Suprapubic skin (tissue), 4 donors: ENCODE measurements around the gene PLLP. TPM values are rescaled to one million over a fixed set of nuclear protein-coding genes. Genes with fewer than 3 reads are reported as not detected.

ENCODE experiments used
- DNase-seq, 2 donors: peaks; one replicate each; pipeline ENCODE4 v3.0.0-alpha.2; 2019; ENCODE audit warnings: low spot score in 2 of 2
- H3K27ac ChIP-seq: fragments of 200-600 bp; sonication (generic); one replicate; pipeline ENCODE4 v1.5.1; 2019
- H3K27me3 ChIP-seq: fragments of 200-600 bp; sonication (generic); one replicate; pipeline ENCODE4 v1.5.1; 2019
- H3K36me3 ChIP-seq: fragments of 200-600 bp; sonication (generic); one replicate; pipeline ENCODE4 v1.5.1; 2019
- H3K4me1 ChIP-seq: fragments of 200-600 bp; sonication (generic); one replicate; pipeline ENCODE4 v1.5.1; 2019
- H3K4me3 ChIP-seq: fragments of 200-600 bp; sonication (generic); one replicate; pipeline ENCODE4 v1.5.1; 2019; ENCODE audit warnings: mild to moderate bottlenecking
- H3K9me3 ChIP-seq: fragments of 200-600 bp; sonication (generic); one replicate; pipeline ENCODE4 v1.5.1; 2019
- CTCF ChIP-seq, 2 donors: fragments of 200-600 bp in 1 of 2; fragments of 450-650 bp in 1 of 2; sonication (generic) in 1 of 2; IDR thresholded peaks; one replicate each; pipeline ENCODE4 v1.5.1; 2016 to 2019; ENCODE audit warnings: antibody characterized with exemption in 2 of 2, mild to moderate bottlenecking in 1 of 2, moderate library complexity in 1 of 2
- EP300 ChIP-seq: sonication (generic); formaldehyde crosslinking; IDR thresholded peaks from one replicate; pipeline ENCODE4 v1.6.1; 2017; ENCODE audit warnings: antibody characterized with exemption
- POLR2A ChIP-seq, 2 donors: fragments of 450-650 bp; IDR thresholded peaks; one replicate each; pipeline ENCODE4 v1.6.1; 2017; ENCODE audit warnings: antibody characterized with exemption in 2 of 2, mild to moderate bottlenecking in 2 of 2, moderate library complexity in 2 of 2
- POLR2AphosphoS5 ChIP-seq, 3 donors: sonication (generic); formaldehyde crosslinking; IDR thresholded peaks; one replicate each; pipeline ENCODE4 v1.6.1; 2017; ENCODE audit warnings: antibody characterized with exemption in 3 of 3
- WGBS: methylation state at CpG from one replicate; pipeline ENCODE4 v1.1.5; 2018; 5-methylcytosine and 5-hydroxymethylcytosine counted together
- total RNA-seq, 4 donors: library from RNA; depleted of rRNA; stranded (reverse); fragments of >200 nt; gene quantifications; one replicate each; pipeline ENCODE4 v1.1.0, GENCODE V29; 2016

The PLLP gene
- total RNA-seq, 4 donors from 2014 or later = 34.7 to 215 (median 205) TPM

GRCh38 chr16:57244767-57245471 lies 39.6 kb downstream of the PLLP start, which contains the start of gene ARL2BP:
TSS of gene ARL2BP (plus strand) at chr16:57245259. CDS start at chr16:57245368, 109 bp downstream.
- no peaks in the 10 kb centered on the region for H3K9me3 ChIP-seq
- peaks cover 25% of the 10 kb centered on the region for H3K4me1 ChIP-seq
- H3K4me3 ChIP-seq = peak within 1 kb of the TSS; percentile 92
- no peak for TF ChIP-seq EP300
- peak in 1 of 3 donors; percentile 63 for TF ChIP-seq POLR2AphosphoS5 (IDR thresholded peaks at IDR 0.05)
- TF ChIP-seq CTCF (IDR thresholded peaks at IDR 0.05) = no peak
- TF ChIP-seq POLR2A (IDR thresholded peaks at IDR 0.05) = peak; percentile 50 to 60
- peak within 1 kb of the TSS; percentile 95 for H3K27ac ChIP-seq
- 0% methylated on average over 43 of the region's 77 CpGs for WGBS
- DNase-seq = peak; percentile 99
- H3K27me3 ChIP-seq = no peaks in the 10 kb centered on the region
- H3K36me3 ChIP-seq = peaks cover 32% of the 10 kb centered on the region

GRCh38 chr16:57244463-57244766 lies 40.1 kb downstream of the PLLP start:
- WGBS = 7% methylated on average over 9 of the region's 9 CpGs
- TF ChIP-seq EP300 (peak; percentile 32), POLR2A (IDR thresholded peaks at IDR 0.05) (no peak)
- no peaks in the 10 kb centered on the region for H3K27me3 ChIP-seq
- DNase-seq = no peak
- peaks cover 25% of the 10 kb centered on the region for H3K4me1 ChIP-seq
- H3K4me3 ChIP-seq = peak overlapping the region; percentile 92
- H3K27ac ChIP-seq = peak overlapping the region; percentile 95
- H3K9me3 ChIP-seq = no peaks in the 10 kb centered on the region
- peaks cover 27% of the 10 kb centered on the region for H3K36me3 ChIP-seq

GRCh38 chr16:57242650-57243049 lies 41.8 kb downstream of the PLLP start:
- DNase-seq = no peak
- TF ChIP-seq EP300 = no peak
- H3K9me3 ChIP-seq = no peaks in the 10 kb centered on the region
- H3K4me1 ChIP-seq = peaks cover 25% of the 10 kb centered on the region
- no peak overlapping the region for H3K4me3 ChIP-seq
- WGBS = 94% methylated on average over 2 of the region's 2 CpGs
- H3K36me3 ChIP-seq = peaks cover 29% of the 10 kb centered on the region
- H3K27me3 ChIP-seq = no peaks in the 10 kb centered on the region
- no peak overlapping the region for H3K27ac ChIP-seq

GRCh38 chr16:57240851-57241250 lies 43.6 kb downstream of the PLLP start:
- Histone ChIP-seq H3K4me3 (no peak overlapping the region), H3K27me3 (no peaks in the 10 kb centered on the region), H3K4me1 (peaks cover 11% of the 10 kb centered on the region), H3K9me3 (no peaks in the 10 kb centered on the region), H3K36me3 (peaks cover 35% of the 10 kb centered on the region), H3K27ac (no peak overlapping the region)
- no peak for DNase-seq
- 88% methylated on average over 2 of the region's 2 CpGs for WGBS
- no peak for TF ChIP-seq EP300
- no peak for TF ChIP-seq CTCF (IDR thresholded peaks at IDR 0.05)
- no peak for TF ChIP-seq POLR2A (IDR thresholded peaks at IDR 0.05)
- no peak for TF ChIP-seq POLR2AphosphoS5 (IDR thresholded peaks at IDR 0.05)

- Histone ChIP-seq H3K27ac (no peak overlapping the region), H3K9me3 (no peaks in the 10 kb centered on the region), H3K4me1 (peaks cover under 1% of the 10 kb centered on the region), H3K27me3 (no peaks in the 10 kb centered on the region), H3K4me3 (no peak overlapping the region), H3K36me3 (peaks cover 52% of the 10 kb centered on the region)
- no peak for DNase-seq
- 80% methylated on average over 2 of the region's 2 CpGs for WGBS
- no peak for TF ChIP-seq CTCF (IDR thresholded peaks at IDR 0.05)
- TF ChIP-seq EP300 = no peak
- no peak for TF ChIP-seq POLR2AphosphoS5 (IDR thresholded peaks at IDR 0.05)
- no peak for TF ChIP-seq POLR2A (IDR thresholded peaks at IDR 0.05)
These were observed 45.4 kb downstream of the PLLP start for GRCh38 chr16:57239107-57239506.

GRCh38 chr16:57238682-57239081 lies 45.8 kb downstream of the PLLP start:
- Histone ChIP-seq H3K27me3 (no peaks in the 10 kb centered on the region), H3K9me3 (no peaks in the 10 kb centered on the region), H3K27ac (no peak overlapping the region), H3K4me1 (no peaks in the 10 kb centered on the region), H3K36me3 (peaks cover 57% of the 10 kb centered on the region), H3K4me3 (no peak overlapping the region)
- DNase-seq = no peak
- 85% methylated on average over 2 of the region's 2 CpGs for WGBS
- TF ChIP-seq POLR2AphosphoS5 (IDR thresholded peaks at IDR 0.05) (no peak), POLR2A (IDR thresholded peaks at IDR 0.05) (no peak), CTCF (IDR thresholded peaks at IDR 0.05) (no peak), EP300 (no peak)
